H1 (cell line): ENCODE measurements around the gene HMGN1. TPM values are rescaled to one million over a fixed set of nuclear protein-coding genes. Genes with fewer than 3 reads are reported as not detected.

Source experiments
- CTCF ChIA-PET: fragments of 300-600 bp; sonication (Branson Sonifier 250); formaldehyde crosslinking; loops from one replicate; lab custom pipeline; 2021; ENCODE audit not compliant: partially characterized antibody; lab: Charles Lee
- POLR2A ChIA-PET: fragments of 300-600 bp; sonication (Branson Sonifier 250); formaldehyde crosslinking; loops from one replicate; lab custom pipeline; 2021; ENCODE audit warnings: inconsistent platforms; ENCODE audit not compliant: partially characterized antibody; lab: Charles Lee
- DNase-seq, 2 experiments: peaks; one replicate each; pipeline versions ENCODE4 v3.0.0 to v3.0.0-alpha.2; 2010 to 2022; ENCODE audit warnings: low spot score in 2 of 2, low read depth in 1 of 2, mixed read lengths in 1 of 2
- FAIRE-seq: peaks from 2 replicates; lab custom pipeline; 2011; peaks lifted over from hg19 to GRCh38; lab: Jason Lieb, UNC
- H2AFZ ChIP-seq: 2 replicates; pipeline ENCODE4 v1.8.1; 2012; ENCODE audit warnings: low read length, inconsistent platforms
- H2AK5ac ChIP-seq: 2 replicates; pipeline ENCODE4 v1.6.1; 2013; ENCODE audit warnings: low read depth, low read length
- H2BK120ac ChIP-seq: replicated peaks from 2 replicates; pipeline ENCODE3; 2013; ENCODE audit warnings: low read depth, low read length, inconsistent platforms
- H2BK12ac ChIP-seq: 2 replicates; pipeline ENCODE4 v1.6.1; 2013; ENCODE audit warnings: low read depth, low read length
- H2BK15ac ChIP-seq: 2 replicates; pipeline ENCODE4 v1.6.1; 2013; ENCODE audit warnings: low read length
- H2BK20ac ChIP-seq: 2 replicates; pipeline ENCODE4 v1.6.1; 2013; ENCODE audit warnings: low read length
- H2BK5ac ChIP-seq: 2 replicates; pipeline ENCODE4 v1.6.1; 2013; ENCODE audit warnings: low read depth, low read length
- H3K14ac ChIP-seq: 2 replicates; pipeline ENCODE4 v1.6.1; 2013; ENCODE audit warnings: inconsistent platforms; ENCODE audit not compliant: insufficient read length
- H3K18ac ChIP-seq: 2 replicates; pipeline ENCODE4 v1.6.1; 2013; ENCODE audit warnings: low read length; ENCODE audit errors: extremely low read depth
- H3K23ac ChIP-seq: 2 replicates; pipeline ENCODE4 v1.6.1; 2013; ENCODE audit warnings: inconsistent platforms; ENCODE audit not compliant: insufficient read length
- H3K23me2 ChIP-seq: 2 replicates; pipeline ENCODE4 v1.6.1; 2013; ENCODE audit warnings: low read depth, low read length
- H3K27ac ChIP-seq: 2 replicates; pipeline ENCODE4 v1.6.1; 2011; ENCODE audit warnings: low read depth, low read length, inconsistent platforms
- H3K27me3 ChIP-seq, 4 experiments: replicated peaks in 1 of 4; 1 replicate in 1 of 4; 2 replicates in 3 of 4; pipeline versions ENCODE4 v1.6.1 to v1.8.1; 2011 to 2013; ENCODE audit warnings: low read length in 3 of 4, mild to moderate bottlenecking in 3 of 4, inconsistent platforms in 2 of 4, mixed read lengths in 2 of 4, moderate library complexity in 1 of 4; ENCODE audit not compliant: control insufficient read depth in 3 of 4, insufficient read depth in 3 of 4; ENCODE audit errors: extremely low read depth in 1 of 4
- H3K36me3 ChIP-seq, 4 experiments: 2 replicates each; pipeline versions ENCODE4 v1.6.1 to v1.8.1; 2011 to 2013; ENCODE audit warnings: mild to moderate bottlenecking in 4 of 4, low read length in 3 of 4, moderate library complexity in 2 of 4, control low read depth in 1 of 4, inconsistent platforms in 1 of 4; ENCODE audit not compliant: insufficient read depth in 4 of 4, control insufficient read depth in 2 of 4
- H3K4ac ChIP-seq: replicated peaks from 2 replicates; pipeline ENCODE3; 2013; ENCODE audit warnings: low read length, low read depth, mixed read lengths, inconsistent platforms; ENCODE audit not compliant: insufficient read length
- H3K4me1 ChIP-seq, 4 experiments: replicated peaks in 1 of 4; 1 replicate in 1 of 4; 2 replicates in 3 of 4; pipeline versions ENCODE4 v1.6.1 to v1.8.1; 2011 to 2013; ENCODE audit warnings: low read length in 3 of 4, inconsistent platforms in 2 of 4, mixed read lengths in 1 of 4; ENCODE audit not compliant: insufficient read depth in 4 of 4, control insufficient read depth in 3 of 4
- H3K4me2 ChIP-seq, 2 experiments: 2 replicates each; pipeline versions ENCODE4 v1.6.1 to v1.8.1; 2011 to 2013; ENCODE audit warnings: low read depth in 2 of 2, low read length in 2 of 2, control low read depth in 1 of 2, inconsistent platforms in 1 of 2, mild to moderate bottlenecking in 1 of 2; ENCODE audit not compliant: insufficient read depth in 1 of 2
- H3K4me3 ChIP-seq, 4 experiments: fragments of 200-600, 300-600 bp in 1 of 4; sonication (generic), shearing (Covaris generic), sonication (Bioruptor Twin) in 1 of 4; 2 replicates each; pipeline versions ENCODE4 v1.5.1 to v1.8.1; 2011 to 2016; ENCODE audit warnings: low read length in 4 of 4, low read depth in 3 of 4, control low read depth in 2 of 4, inconsistent platforms in 2 of 4, mild to moderate bottlenecking in 2 of 4, mixed read lengths in 1 of 4, moderate library complexity in 1 of 4; ENCODE audit not compliant: insufficient read depth in 2 of 4; ENCODE audit errors: extremely low read depth in 1 of 4
- H3K56ac ChIP-seq: replicated peaks from 2 replicates; pipeline ENCODE3; 2013; ENCODE audit warnings: low read depth, mild to moderate bottlenecking, mixed read lengths, low read length, inconsistent platforms; ENCODE audit not compliant: insufficient read length
- H3K79me1 ChIP-seq: 2 replicates; pipeline ENCODE4 v1.6.1; 2013; ENCODE audit warnings: low read depth, low read length, control low read depth
- H3K79me2 ChIP-seq, 2 experiments: 2 replicates each; pipeline versions ENCODE4 v1.6.1 to v1.8.1; 2012 to 2013; ENCODE audit warnings: low read length in 2 of 2, mild to moderate bottlenecking in 2 of 2, inconsistent platforms in 1 of 2; ENCODE audit not compliant: insufficient read depth in 2 of 2, control insufficient read depth in 1 of 2
- H3K9ac ChIP-seq, 4 experiments: replicated peaks in 1 of 4; 1 replicate in 1 of 4; 2 replicates in 3 of 4; pipeline versions ENCODE4 v1.6.1 to v1.8.1; 2011 to 2013; ENCODE audit warnings: low read depth in 3 of 4, low read length in 3 of 4, control low read depth in 2 of 4, mild to moderate bottlenecking in 2 of 4, moderate library complexity in 2 of 4, inconsistent platforms in 1 of 4; ENCODE audit errors: extremely low read depth in 1 of 4
- H3K9me3 ChIP-seq, 2 experiments: 2 replicates each; pipeline versions ENCODE4 v1.6.1 to v1.8.1; 2012 to 2013; ENCODE audit warnings: mild to moderate bottlenecking in 2 of 2, moderate library complexity in 2 of 2, control low read depth in 1 of 2, inconsistent platforms in 1 of 2, low read depth in 1 of 2, low read length in 1 of 2, mixed read lengths in 1 of 2; ENCODE audit not compliant: insufficient read depth in 2 of 2
- H4K20me1 ChIP-seq, 2 experiments: replicated peaks in 1 of 2; 2 replicates each; pipeline versions ENCODE3 to v1.8.1; 2011 to 2013; ENCODE audit warnings: inconsistent platforms in 2 of 2, low read length in 2 of 2, mild to moderate bottlenecking in 1 of 2; ENCODE audit not compliant: insufficient read depth in 2 of 2, control insufficient read depth in 1 of 2
- H4K5ac ChIP-seq: 2 replicates; pipeline ENCODE4 v1.6.1; 2013; ENCODE audit warnings: low read length, low read depth, mixed read lengths, inconsistent platforms; ENCODE audit not compliant: insufficient read length
- H4K8ac ChIP-seq: 2 replicates; pipeline ENCODE4 v1.8.0; 2013; ENCODE audit warnings: mild to moderate bottlenecking, moderate library complexity, low read length, inconsistent platforms; ENCODE audit not compliant: insufficient read depth; ENCODE audit errors: extremely low read depth
- H4K91ac ChIP-seq: replicated peaks from 2 replicates; pipeline ENCODE3; 2013; ENCODE audit warnings: low read length, mixed read lengths, inconsistent platforms; ENCODE audit not compliant: insufficient read length
- BRCA1 ChIP-seq: IDR thresholded peaks from 2 replicates; pipeline ENCODE4 v1.6.1; 2012; ENCODE audit warnings: low read depth, low read length, improper control_type of control experiment
- CTBP2 ChIP-seq: IDR thresholded peaks from 2 replicates; pipeline ENCODE4 v1.7.0; 2011; ENCODE audit warnings: borderline replicate concordance, mild to moderate bottlenecking, moderate library complexity, mixed read lengths, low read length; ENCODE audit not compliant: insufficient read depth, insufficient read length
- E2F6 ChIP-seq: IDR thresholded peaks from 2 replicates; pipeline ENCODE4 v1.6.1; 2012; ENCODE audit warnings: inconsistent platforms
- KDM1A ChIP-seq: fragments of 200-600, 300-600 bp; sonication (generic); IDR thresholded peaks from 2 replicates; pipeline ENCODE4 v1.7.1; 2016; ENCODE audit warnings: mild to moderate bottlenecking, low read length, borderline replicate concordance
- KDM4A ChIP-seq: IDR thresholded peaks from one replicate; pipeline ENCODE4 v1.7.1; 2012; ENCODE audit warnings: low read depth, mild to moderate bottlenecking, moderate library complexity, low read length, inconsistent platforms; ENCODE audit not compliant: severe bottlenecking
- KDM5A ChIP-seq: fragments of 200-600 bp; IDR thresholded peaks from 2 replicates; pipeline ENCODE4 v1.7.1; 2012; ENCODE audit warnings: mild to moderate bottlenecking, low read length, inconsistent platforms, mixed read lengths
- SIN3A ChIP-seq, 2 experiments: IDR thresholded peaks in 1 of 2; conservative IDR thresholded peaks in 1 of 2; 2 replicates each; pipeline ENCODE4 v1.6.1; 2011 to 2012; ENCODE audit warnings: low read length in 2 of 2, improper control_type of control experiment in 1 of 2, low read depth in 1 of 2, mild to moderate bottlenecking in 1 of 2
- SP1 ChIP-seq: IDR thresholded peaks from 2 replicates; pipeline ENCODE4 v1.6.1; 2011; ENCODE audit warnings: low read depth, low read length
- SRF ChIP-seq: IDR thresholded peaks from 2 replicates; pipeline ENCODE4 v1.6.1; 2011; ENCODE audit warnings: mild to moderate bottlenecking, low read depth, low read length, moderate library complexity
- WGBS, 2 experiments: shearing (Covaris generic) in 1 of 2; methylation state at CpG; one replicate each; pipeline versions ENCODE4 v1.1.6 to v1.1.7; 2013 to 2015; ENCODE audit warnings: low lambda C conversion rate in 2 of 2, mixed read lengths in 2 of 2, inconsistent platforms in 1 of 2, low coverage in 1 of 2, missing lambda C conversion rate in 1 of 2; ENCODE audit not compliant: insufficient replicate concordance in 2 of 2, insufficient coverage in 1 of 2, insufficient read length in 1 of 2; ENCODE audit errors: extremely low coverage in 1 of 2, missing lambda C conversion rate in 1 of 2; 5-methylcytosine and 5-hydroxymethylcytosine counted together
- polyA plus RNA-seq, 7 experiments: library from polyadenylated mRNA; depleted of rRNA in 3 of 7; stranded (reverse) in 5 of 7; unstranded in 2 of 7; fragments of >200 nt in 5 of 7; fragments of 200-250 nt in 2 of 7; gene quantifications; 1 replicate in 5 of 7; 2 replicates in 1 of 7; 4 replicates in 1 of 7; pipeline versions ENCODE4 v1.2.1 to v1.2.3, GENCODE V29; 2011 to 2013; ENCODE audit warnings: missing spikeins in 2 of 7, mixed read lengths in 2 of 7
- total RNA-seq: library from RNA; stranded (reverse); fragmentation: NEBNext Ultra II Directional; extraction: Animal tissue kit (Norgen Biotek cat#: 25700); gene quantifications from 2 replicates; pipeline ENCODE4 v1.2.1, GENCODE V29; 2021

The HMGN1 gene
- total and polyA plus RNA-seq, 2 of the 8 experiments (the other 6 are each of a cell fraction or from before 2014, with no cell fraction given): 279 to 505 TPM

GRCh38 chr21:39307466-39307865, 41.4 kb downstream of the HMGN1 start:
- Histone ChIP-seq H2BK20ac (no peak overlapping the region), H3K9me3 (no peaks in the 10 kb centered on the region), H3K79me2 (peaks cover 5 to 71% of the 10 kb centered on the region in 2 experiments; a peak in 3 of 4 replicates), H2BK15ac (no peak overlapping the region), H3K23me2 (no peaks in the 10 kb centered on the region), H3K4me1 (no peaks in the 10 kb centered on the region; a peak in 1 of 7 replicates), H4K5ac (no peak overlapping the region), H2AFZ (no peak overlapping the region), H3K14ac (no peak overlapping the region), H2BK12ac (no peak overlapping the region), H3K56ac (no peak overlapping the region), H3K79me1 (peaks cover 4% of the 10 kb centered on the region), H2BK5ac (no peak overlapping the region), H2BK120ac (no peak overlapping the region), H3K9ac (no peak overlapping the region), H3K36me3 (peaks cover 0 to 56% (median 10%) of the 10 kb centered on the region in 4 experiments; a peak in 5 of 8 replicates), H3K4ac (no peak overlapping the region), H3K27me3 (no peaks in the 10 kb centered on the region), H2AK5ac (no peak overlapping the region), H4K8ac (no peak overlapping the region), H3K23ac (no peak overlapping the region), H4K20me1 (peaks cover 0 to 2% of the 10 kb centered on the region in 2 experiments), H3K18ac (no peak overlapping the region), H3K27ac (no peak overlapping the region), H3K4me2 (no peak overlapping the region), H4K91ac (no peak overlapping the region), H3K4me3 (no peak overlapping the region)
- no peak for TF ChIP-seq CTBP2
- no peak for TF ChIP-seq KDM5A
- TF ChIP-seq E2F6: no peak
- TF ChIP-seq SP1: no peak
- TF ChIP-seq SRF: no peak
- TF ChIP-seq KDM1A: no peak
- TF ChIP-seq KDM4A: no peak
- TF ChIP-seq BRCA1: no peak
- TF ChIP-seq SIN3A (conservative IDR thresholded peaks at IDR 0.05 in 1 of 2, IDR thresholded peaks at IDR 0.05 in 1 of 2; ENCODE audit: low read depth in 1 of 2, low read length in 2 of 2): no peak
- DNase-seq (no peak), FAIRE-seq (no peak)
- 84% methylated on average over 1 of the region's 1 CpG; no CpG with 5 or more reads in 1 of the 2 experiments for WGBS, 2 experiments
- ChIA-PET POLR2A (interaction anchor here (0.6 to 1.7 kb wide), 2 partner anchors 33 to 42 kb away, joined by 3 to 5 read pairs; partner anchors contain the start of gene HMGN1), CTCF (interaction anchor here (1.3 kb wide), 1 partner anchor 13 kb away, joined by 4 read pairs; no protein-coding TSS in a partner anchor)
